ENCODE results near the gene PAQR4. TPM values are rescaled to one million over a fixed set of nuclear protein-coding genes. Genes with fewer than 3 reads are reported as not detected.

PAQR4 gene
- total and polyA plus RNA-seq, 2 experiments from 2014 or later, result 4.5 to 8.3 TPM

DNA sequence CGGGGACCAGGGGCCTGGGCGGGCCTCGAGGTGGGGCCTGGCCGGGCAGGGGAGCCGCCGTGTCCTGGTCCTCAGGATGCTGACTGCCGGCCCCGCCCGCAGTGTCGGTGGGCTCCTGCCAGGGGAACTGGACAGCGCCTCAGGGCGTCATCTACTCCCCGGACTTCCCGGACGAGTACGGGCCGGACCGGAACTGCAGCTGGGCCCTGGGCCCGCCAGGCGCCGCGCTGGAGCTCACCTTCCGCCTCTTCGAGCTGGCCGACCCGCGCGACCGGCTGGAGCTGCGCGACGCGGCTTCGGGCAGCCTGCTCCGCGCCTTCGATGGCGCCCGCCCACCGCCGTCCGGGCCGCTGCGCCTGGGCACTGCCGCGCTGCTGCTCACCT is 2.3 kb upstream of the PAQR4 start:
- Histone ChIP-seq H3K9me2 (replicated peaks; ENCODE audit: insufficient read depth) (no peaks in the 10 kb centered on the region), H3K36me3 (replicated peaks; ENCODE audit: insufficient read depth, low read depth) (no peaks in the 10 kb centered on the region), H4K20me1 (ENCODE audit: insufficient read depth, poor library complexity, severe bottlenecking) (no peaks in the 10 kb centered on the region), H3K27me3 (peaks cover 38% of the 10 kb centered on the region), H3K4me3 (no peak overlapping the region), H2AFZ (no peak overlapping the region), H3K79me2 (no peaks in the 10 kb centered on the region), H3K4me1 (ENCODE audit: insufficient read depth) (peaks cover 23% of the 10 kb centered on the region), H3K27ac (no peak overlapping the region), H3K9me3 (ENCODE audit: low read depth) (no peaks in the 10 kb centered on the region), H3K4me2 (peak overlapping the region; percentile 49)
- DNase-seq (ENCODE audit: low spot score), result no peak
- no peak for TF ChIP-seq EZH2phosphoT487 (IDR thresholded peaks at IDR 0.05; ENCODE audit: low read depth, severe bottlenecking, unreplicated experiment)
- TF ChIP-seq, protein P1, sequence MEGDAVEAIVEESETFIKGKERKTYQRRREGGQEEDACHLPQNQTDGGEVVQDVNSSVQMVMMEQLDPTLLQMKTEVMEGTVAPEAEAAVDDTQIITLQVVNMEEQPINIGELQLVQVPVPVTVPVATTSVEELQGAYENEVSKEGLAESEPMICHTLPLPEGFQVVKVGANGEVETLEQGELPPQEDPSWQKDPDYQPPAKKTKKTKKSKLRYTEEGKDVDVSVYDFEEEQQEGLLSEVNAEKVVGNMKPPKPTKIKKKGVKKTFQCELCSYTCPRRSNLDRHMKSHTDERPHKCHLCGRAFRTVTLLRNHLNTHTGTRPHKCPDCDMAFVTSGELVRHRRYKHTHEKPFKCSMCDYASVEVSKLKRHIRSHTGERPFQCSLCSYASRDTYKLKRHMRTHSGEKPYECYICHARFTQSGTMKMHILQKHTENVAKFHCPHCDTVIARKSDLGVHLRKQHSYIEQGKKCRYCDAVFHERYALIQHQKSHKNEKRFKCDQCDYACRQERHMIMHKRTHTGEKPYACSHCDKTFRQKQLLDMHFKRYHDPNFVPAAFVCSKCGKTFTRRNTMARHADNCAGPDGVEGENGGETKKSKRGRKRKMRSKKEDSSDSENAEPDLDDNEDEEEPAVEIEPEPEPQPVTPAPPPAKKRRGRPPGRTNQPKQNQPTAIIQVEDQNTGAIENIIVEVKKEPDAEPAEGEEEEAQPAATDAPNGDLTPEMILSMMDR (IDR thresholded peaks at IDR 0.05; ENCODE audit: poor library complexity), result no peak
- no peak for TF ChIP-seq EZH2 (IDR thresholded peaks at IDR 0.05; ENCODE audit: borderline replicate concordance)
- 64% methylated on average over 30 of the region's 46 CpGs for WGBS (ENCODE audit: low lambda C conversion rate, missing lambda C conversion rate)

DNA sequence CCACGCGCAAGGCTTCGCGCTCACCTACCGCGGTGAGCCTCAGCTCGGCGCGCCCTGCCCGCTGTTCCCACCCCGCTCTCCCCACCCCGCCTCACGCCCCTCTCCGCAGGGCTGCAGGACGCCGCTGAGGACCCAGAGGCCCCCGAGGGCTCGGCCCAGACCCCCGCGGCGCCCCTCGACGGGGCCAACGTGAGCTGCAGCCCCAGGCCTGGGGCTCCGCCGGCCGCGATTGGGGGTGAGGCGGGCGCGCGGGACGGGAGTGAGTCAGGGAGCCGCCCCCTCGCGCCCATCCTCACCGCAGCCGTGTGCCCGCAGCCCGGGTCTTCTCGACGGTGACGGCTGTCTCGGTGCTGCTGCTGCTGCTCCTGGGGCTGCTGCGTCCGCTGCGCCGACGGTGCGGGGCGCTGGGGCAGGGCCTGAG is 1.9 kb upstream of the PAQR4 start:
- Histone ChIP-seq H3K4me1 (ENCODE audit: insufficient read depth) (peaks cover 23% of the 10 kb centered on the region), H3K4me3 (no peak overlapping the region), H3K9me2 (replicated peaks; ENCODE audit: insufficient read depth) (no peaks in the 10 kb centered on the region), H3K27ac (no peak overlapping the region), H3K4me2 (peak overlapping the region; percentile 49), H3K27me3 (peaks cover 35% of the 10 kb centered on the region), H2AFZ (no peak overlapping the region), H3K9me3 (ENCODE audit: low read depth) (no peaks in the 10 kb centered on the region), H3K36me3 (replicated peaks; ENCODE audit: insufficient read depth, low read depth) (no peaks in the 10 kb centered on the region), H3K79me2 (no peaks in the 10 kb centered on the region), H4K20me1 (ENCODE audit: insufficient read depth, poor library complexity, severe bottlenecking) (no peaks in the 10 kb centered on the region)
- 67% methylated on average over 32 of the region's 51 CpGs for WGBS (ENCODE audit: low lambda C conversion rate, missing lambda C conversion rate)
- TF ChIP-seq EZH2 (IDR thresholded peaks at IDR 0.05; ENCODE audit: borderline replicate concordance) (peak; percentile 40), EZH2phosphoT487 (IDR thresholded peaks at IDR 0.05; ENCODE audit: low read depth, severe bottlenecking, unreplicated experiment) (no peak)
- TF ChIP-seq, protein P1 (IDR thresholded peaks at IDR 0.05; ENCODE audit: poor library complexity), result no peak
- DNase-seq (ENCODE audit: low spot score), result no peak

DNA sequence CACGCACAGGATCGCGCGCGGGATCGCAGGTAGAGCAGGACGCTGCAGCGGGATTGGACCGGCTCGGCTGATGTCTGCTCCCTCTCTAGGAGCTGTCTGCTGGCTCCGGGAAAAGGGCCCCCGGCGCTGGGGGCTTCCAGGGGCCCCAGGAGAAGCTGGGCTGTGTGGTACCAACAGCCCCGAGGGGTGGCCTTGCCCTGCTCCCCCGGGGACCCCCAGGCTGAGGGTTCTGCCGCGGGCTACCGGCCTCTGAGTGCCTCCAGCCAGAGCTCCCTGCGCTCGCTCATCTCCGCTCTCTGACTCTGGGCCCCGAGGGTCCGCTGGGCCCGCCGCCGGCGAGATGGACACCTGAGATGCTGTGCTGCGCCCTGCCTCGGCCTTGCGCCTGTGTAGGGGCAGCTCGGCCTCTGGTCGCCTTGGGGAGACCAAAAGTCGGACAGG is 1.4 kb upstream of the PAQR4 start:
- H3K79me2 ChIP-seq, result no peaks in the 10 kb centered on the region
- no peak for DNase-seq (ENCODE audit: low spot score)
- 95% methylated on average over 18 of the region's 33 CpGs for WGBS (ENCODE audit: low lambda C conversion rate, missing lambda C conversion rate)
- no peak for TF ChIP-seq EZH2phosphoT487 (IDR thresholded peaks at IDR 0.05; ENCODE audit: low read depth, severe bottlenecking, unreplicated experiment)
- peaks cover 23% of the 10 kb centered on the region for H3K4me1 ChIP-seq (ENCODE audit: insufficient read depth)
- H2AFZ ChIP-seq, result no peak overlapping the region
- no peaks in the 10 kb centered on the region for H3K9me3 ChIP-seq (ENCODE audit: low read depth)
- H3K9me2 ChIP-seq (replicated peaks; ENCODE audit: insufficient read depth), result no peaks in the 10 kb centered on the region
- peaks cover 30% of the 10 kb centered on the region for H3K27me3 ChIP-seq
- no peak overlapping the region for H3K4me3 ChIP-seq
- no peak overlapping the region for H3K27ac ChIP-seq
- no peak overlapping the region for H3K4me2 ChIP-seq
- no peaks in the 10 kb centered on the region for H3K36me3 ChIP-seq (replicated peaks; ENCODE audit: insufficient read depth, low read depth)
- H4K20me1 ChIP-seq (ENCODE audit: insufficient read depth, poor library complexity, severe bottlenecking), result no peaks in the 10 kb centered on the region

DNA sequence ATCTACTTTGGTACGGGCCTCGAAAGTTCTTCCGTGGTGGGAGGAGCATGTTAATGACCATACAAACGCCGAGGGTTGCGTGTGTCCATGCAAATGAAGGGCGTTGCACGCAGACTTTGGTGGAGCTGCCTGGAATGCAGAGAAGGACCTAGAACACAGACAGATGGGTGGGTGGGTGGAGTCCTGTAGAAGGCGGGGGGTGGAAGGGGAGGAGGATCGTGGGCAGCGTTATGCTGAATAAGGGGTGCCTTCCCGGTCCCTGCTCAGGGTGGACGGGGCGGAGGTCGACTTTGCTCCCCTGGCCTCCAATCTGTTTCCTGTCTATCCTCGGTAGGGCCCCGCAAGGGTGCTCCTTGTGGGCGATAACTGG is 795 bp upstream of the PAQR4 start:
- Histone ChIP-seq H3K9me3 (ENCODE audit: low read depth) (no peaks in the 10 kb centered on the region), H3K9me2 (replicated peaks; ENCODE audit: insufficient read depth) (no peaks in the 10 kb centered on the region), H3K27ac (no peak overlapping the region), H2AFZ (no peak overlapping the region), H3K4me3 (no peak overlapping the region), H4K20me1 (ENCODE audit: insufficient read depth, poor library complexity, severe bottlenecking) (no peaks in the 10 kb centered on the region), H3K4me2 (peak overlapping the region; percentile 88), H3K4me1 (ENCODE audit: insufficient read depth) (peaks cover 19% of the 10 kb centered on the region), H3K27me3 (peaks cover 24% of the 10 kb centered on the region), H3K79me2 (no peaks in the 10 kb centered on the region), H3K36me3 (replicated peaks; ENCODE audit: insufficient read depth, low read depth) (no peaks in the 10 kb centered on the region)
- TF ChIP-seq EZH2phosphoT487 (IDR thresholded peaks at IDR 0.05; ENCODE audit: low read depth, severe bottlenecking, unreplicated experiment), result no peak
- TF ChIP-seq, protein P1 (IDR thresholded peaks at IDR 0.05; ENCODE audit: poor library complexity), result no peak
- TF ChIP-seq EZH2 (IDR thresholded peaks at IDR 0.05; ENCODE audit: borderline replicate concordance), result no peak
- DNase-seq (ENCODE audit: low spot score), result no peak
- 59% methylated on average over 16 of the region's 18 CpGs for WGBS (ENCODE audit: low lambda C conversion rate, missing lambda C conversion rate)
